Pancreas (tissue), 10 donors: ENCODE data around the gene RAPGEF4. TPM values are rescaled to one million over a fixed set of nuclear protein-coding genes. Genes with fewer than 3 reads are reported as not detected.

ENCODE experiments used
- ATAC-seq, 4 donors: fragments of 200-7000 bp; cut with Tn5 transposase; one replicate each; pipeline versions ENCODE4 v1.8.0 to v1.9.1; 2020; ENCODE audit warnings: mild to moderate bottlenecking in 4 of 4, moderate library complexity in 4 of 4
- DNase-seq, 6 donors: peaks; one replicate each; pipeline ENCODE4 v3.0.0-alpha.2; 2020
- FAIRE-seq: peaks from 2 replicates; lab custom pipeline; 2012; peaks lifted over from hg19 to GRCh38; lab: Jason Lieb, UNC
- H3K27ac ChIP-seq, 4 donors: fragments of 200-600 bp; sonication (generic); 1 replicate in 3 of 4; 2 replicates in 1 of 4; pipeline versions ENCODE4 v1.5.0 to v1.8.0; 2020
- H3K27me3 ChIP-seq, 4 donors: fragments of 200-600 bp; one replicate each; pipeline ENCODE4 v1.8.0; 2021
- H3K36me3 ChIP-seq, 3 donors: fragments of 200-600 bp; sonication (generic) in 1 of 3; one replicate each; pipeline versions ENCODE4 v1.5.0 to v1.8.0; 2020 to 2021
- H3K4me1 ChIP-seq, 3 donors: fragments of 200-600 bp; one replicate each; pipeline ENCODE4 v1.8.0; 2021
- H3K4me3 ChIP-seq, 4 donors: fragments of 200-600 bp; sonication (generic) in 2 of 4; one replicate each; pipeline versions ENCODE4 v1.5.0 to v1.8.0; 2020 to 2021
- H3K9me3 ChIP-seq, 4 donors: fragments of 200-600 bp; one replicate each; pipeline ENCODE4 v1.8.0; 2021
- WGBS, 2 donors: extraction: QIAGEN DNeasy Blood & Tissue Kit; methylation state at CpG; one replicate each; pipeline ENCODE4 v1.1.7; 2013; 5-methylcytosine and 5-hydroxymethylcytosine counted together
- intact Hi-C, 3 donors: fragments of 100-400 bp; cut with DNase I; formaldehyde crosslinking; loops; one replicate each; pipeline versions ENCODE4 v1.11.1 to v1.14.2; 2022
- polyA plus RNA-seq, 2 donors: library from polyadenylated mRNA; stranded (reverse); fragments of 200-250 nt; gene quantifications; one replicate each; pipeline ENCODE4 v1.2.3, GENCODE V29; 2013
- total RNA-seq, 6 donors: library from RNA; stranded (reverse); fragmentation: NEBNext Ultra II Directional in 4 of 6; extraction: Animal tissue kit (Norgen Biotek cat#: 25700) in 4 of 6; gene quantifications; one replicate each; pipeline versions ENCODE4 v1.2.1 to v1.2.4, GENCODE V29; 2021 to 2023
- TF ChIP-seq, protein P1 (sequence below), 4 donors: fragments of 200-600 bp; sonication (generic) in 3 of 4; IDR thresholded peaks; one replicate each; pipeline versions ENCODE4 v1.5.0 to v1.8.0; 2021; ENCODE audit warnings: antibody characterized with exemption in 4 of 4
- donor health status: healthy with polysubstance abuse.
- donor health status: DM: no; HTN: no; CAD: no; lungs with moderate emphysema.
- donor health status: DM: no; HTN: no; CAD: no.
- donor health status: control.
- donor health status: control.
- donor health status: Bipolar disorder and iron deficiency.
- donor health status: DM: yes; HTN: yes; CAD: no.
- donor health status: DM: no; HTN: no; CAD: no.
- donor health status: DM: no; HTN: no; CAD: no.
- donor health status: DM: yes; HTN: yes; CAD: no.

The RAPGEF4 gene
- total and polyA plus RNA-seq, 8 donors: 2.1 to 9.0 (median 5.1) TPM

- H3K4me3 ChIP-seq: no peak overlapping the region
- 73 to 85% methylated on average over 6 of the region's 6 CpGs for WGBS, 2 donors
- H3K27ac ChIP-seq: no peak overlapping the region
- H3K36me3 ChIP-seq: no peaks in the 10 kb centered on the region
- ATAC-seq: no peak
- no peak for DNase-seq
- FAIRE-seq: no peak
- H3K4me1 ChIP-seq: no peaks in the 10 kb centered on the region
- H3K27me3 ChIP-seq: no peaks in the 10 kb centered on the region
- intact Hi-C loops: no loop called here
- H3K9me3 ChIP-seq: no peaks in the 10 kb centered on the region
- TF ChIP-seq, protein P1, sequence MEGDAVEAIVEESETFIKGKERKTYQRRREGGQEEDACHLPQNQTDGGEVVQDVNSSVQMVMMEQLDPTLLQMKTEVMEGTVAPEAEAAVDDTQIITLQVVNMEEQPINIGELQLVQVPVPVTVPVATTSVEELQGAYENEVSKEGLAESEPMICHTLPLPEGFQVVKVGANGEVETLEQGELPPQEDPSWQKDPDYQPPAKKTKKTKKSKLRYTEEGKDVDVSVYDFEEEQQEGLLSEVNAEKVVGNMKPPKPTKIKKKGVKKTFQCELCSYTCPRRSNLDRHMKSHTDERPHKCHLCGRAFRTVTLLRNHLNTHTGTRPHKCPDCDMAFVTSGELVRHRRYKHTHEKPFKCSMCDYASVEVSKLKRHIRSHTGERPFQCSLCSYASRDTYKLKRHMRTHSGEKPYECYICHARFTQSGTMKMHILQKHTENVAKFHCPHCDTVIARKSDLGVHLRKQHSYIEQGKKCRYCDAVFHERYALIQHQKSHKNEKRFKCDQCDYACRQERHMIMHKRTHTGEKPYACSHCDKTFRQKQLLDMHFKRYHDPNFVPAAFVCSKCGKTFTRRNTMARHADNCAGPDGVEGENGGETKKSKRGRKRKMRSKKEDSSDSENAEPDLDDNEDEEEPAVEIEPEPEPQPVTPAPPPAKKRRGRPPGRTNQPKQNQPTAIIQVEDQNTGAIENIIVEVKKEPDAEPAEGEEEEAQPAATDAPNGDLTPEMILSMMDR (IDR thresholded peaks at IDR 0.05): no peak
Measured at GRCh38 chr2:173017646-173018420, 282.2 kb downstream of the RAPGEF4 start.

GRCh38 chr2:173019755-173020154 lies 284.1 kb downstream of the RAPGEF4 start:
- no peak for DNase-seq
- intact Hi-C loops: loop anchor here in 1 of 3 donors (10.0 kb wide), 1 partner anchor 195 kb away; no protein-coding TSS in a partner anchor
- ATAC-seq: no peak

GRCh38 chr2:173021939-173022371 lies 286.3 kb downstream of the RAPGEF4 start:
- intact Hi-C loops: loop anchor here in 1 of 3 donors (10.0 kb wide), 1 partner anchor 193 kb away; no protein-coding TSS in a partner anchor
- no peak for FAIRE-seq

More at GRCh38 chr2:173019755-173020154, 284.1 kb downstream of the RAPGEF4 start:
- no peak for FAIRE-seq
- TF ChIP-seq, protein P1 (IDR thresholded peaks at IDR 0.05): no peak
- H3K4me3 ChIP-seq: no peak overlapping the region
- H3K27me3 ChIP-seq: no peaks in the 10 kb centered on the region
- H3K4me1 ChIP-seq: no peaks in the 10 kb centered on the region
- H3K9me3 ChIP-seq: no peaks in the 10 kb centered on the region
- no peaks in the 10 kb centered on the region for H3K36me3 ChIP-seq
- H3K27ac ChIP-seq: no peak overlapping the region

DNA sequence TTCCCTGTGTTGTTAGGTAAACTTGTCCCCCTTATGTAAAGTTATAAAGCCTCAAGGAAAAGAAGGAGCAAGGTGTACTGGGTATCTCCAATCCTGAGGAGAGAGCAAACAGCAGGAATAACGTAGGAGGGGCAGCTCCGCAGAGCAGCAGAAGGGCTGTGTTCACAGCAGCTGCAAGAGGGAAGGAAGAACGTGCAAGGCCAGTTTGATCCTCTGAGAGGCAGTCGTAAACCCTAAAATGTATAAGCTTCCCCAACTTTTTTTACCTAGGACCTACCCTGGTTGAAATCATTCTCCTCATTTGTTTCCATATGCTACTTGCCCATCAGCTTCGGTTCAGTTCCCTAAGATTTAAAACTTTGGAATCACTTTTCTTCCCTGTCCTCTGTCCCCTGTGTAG lies 288.1 kb downstream of the RAPGEF4 start:
- TF ChIP-seq, protein P1 (IDR thresholded peaks at IDR 0.05): no peak
- intact Hi-C loops: loop anchor here in 1 of 3 donors (10.0 kb wide), 1 partner anchor 191 kb away; no protein-coding TSS in a partner anchor
- Histone ChIP-seq H3K27ac (no peak overlapping the region), H3K36me3 (no peaks in the 10 kb centered on the region), H3K4me1 (peaks cover 4 to 14% (median 8%) of the 10 kb centered on the region in 3 donors), H3K27me3 (no peaks in the 10 kb centered on the region), H3K9me3 (no peaks in the 10 kb centered on the region), H3K4me3 (no peak overlapping the region)
- FAIRE-seq (no peak), DNase-seq (no peak), ATAC-seq (no peak)
- 79 to 88% methylated on average over 5 of the region's 5 CpGs for WGBS, 2 donors

More at GRCh38 chr2:173021939-173022371, 286.3 kb downstream of the RAPGEF4 start:
- Histone ChIP-seq H3K27me3 (no peaks in the 10 kb centered on the region), H3K36me3 (no peaks in the 10 kb centered on the region), H3K4me3 (no peak overlapping the region), H3K4me1 (no peaks in the 10 kb centered on the region), H3K9me3 (no peaks in the 10 kb centered on the region), H3K27ac (no peak overlapping the region)
- 39 to 50% methylated on average over 9 of the region's 9 CpGs for WGBS, 2 donors
- DNase-seq (no peak), ATAC-seq (peak; percentile 36 to 75 (median 60))
- TF ChIP-seq, protein P1 (IDR thresholded peaks at IDR 0.05): peak in 1 of 4 donors; percentile 23
